Retinal pigment epithelial cell (primary cell): ENCODE data around the gene CLEC7A.

Experiments used
- DNase-seq: peaks from one replicate; pipeline ENCODE4 v3.0.0-alpha.2; 2010; ENCODE audit warnings: low read depth
- H3K4me3 ChIP-seq: 2 replicates; pipeline ENCODE4 v1.5.1; 2011; ENCODE audit warnings: mild to moderate bottlenecking, low read length, control low read depth, moderate library complexity
- TF ChIP-seq, protein P1 (sequence below): conservative IDR thresholded peaks from 2 replicates; pipeline ENCODE4 v1.5.1; 2011; ENCODE audit warnings: low read depth, low read length, control low read depth, inconsistent platforms

The CLEC7A gene

GRCh38 chr12:10084733-10085132 is 45.3 kb downstream of the CLEC7A start:
- TF ChIP-seq, protein P1, sequence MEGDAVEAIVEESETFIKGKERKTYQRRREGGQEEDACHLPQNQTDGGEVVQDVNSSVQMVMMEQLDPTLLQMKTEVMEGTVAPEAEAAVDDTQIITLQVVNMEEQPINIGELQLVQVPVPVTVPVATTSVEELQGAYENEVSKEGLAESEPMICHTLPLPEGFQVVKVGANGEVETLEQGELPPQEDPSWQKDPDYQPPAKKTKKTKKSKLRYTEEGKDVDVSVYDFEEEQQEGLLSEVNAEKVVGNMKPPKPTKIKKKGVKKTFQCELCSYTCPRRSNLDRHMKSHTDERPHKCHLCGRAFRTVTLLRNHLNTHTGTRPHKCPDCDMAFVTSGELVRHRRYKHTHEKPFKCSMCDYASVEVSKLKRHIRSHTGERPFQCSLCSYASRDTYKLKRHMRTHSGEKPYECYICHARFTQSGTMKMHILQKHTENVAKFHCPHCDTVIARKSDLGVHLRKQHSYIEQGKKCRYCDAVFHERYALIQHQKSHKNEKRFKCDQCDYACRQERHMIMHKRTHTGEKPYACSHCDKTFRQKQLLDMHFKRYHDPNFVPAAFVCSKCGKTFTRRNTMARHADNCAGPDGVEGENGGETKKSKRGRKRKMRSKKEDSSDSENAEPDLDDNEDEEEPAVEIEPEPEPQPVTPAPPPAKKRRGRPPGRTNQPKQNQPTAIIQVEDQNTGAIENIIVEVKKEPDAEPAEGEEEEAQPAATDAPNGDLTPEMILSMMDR, result no peak
- no peak overlapping the region for H3K4me3 ChIP-seq
- DNase-seq, result no peak

- TF ChIP-seq, protein P1, result no peak
- DNase-seq, result no peak
- H3K4me3 ChIP-seq, result no peak overlapping the region
Observed at GRCh38 chr12:10082117-10082874, 47.7 kb downstream of the CLEC7A start.

- H3K4me3 ChIP-seq, result no peak overlapping the region
- TF ChIP-seq, protein P1, result no peak
- DNase-seq, result no peak
Observed at GRCh38 chr12:10075451-10075850, 54.5 kb downstream of the CLEC7A start.

GRCh38 chr12:10073261-10073660 is 56.7 kb downstream of the CLEC7A start:
- DNase-seq, result no peak
- TF ChIP-seq, protein P1, result no peak
- H3K4me3 ChIP-seq, result no peak overlapping the region

DNA sequence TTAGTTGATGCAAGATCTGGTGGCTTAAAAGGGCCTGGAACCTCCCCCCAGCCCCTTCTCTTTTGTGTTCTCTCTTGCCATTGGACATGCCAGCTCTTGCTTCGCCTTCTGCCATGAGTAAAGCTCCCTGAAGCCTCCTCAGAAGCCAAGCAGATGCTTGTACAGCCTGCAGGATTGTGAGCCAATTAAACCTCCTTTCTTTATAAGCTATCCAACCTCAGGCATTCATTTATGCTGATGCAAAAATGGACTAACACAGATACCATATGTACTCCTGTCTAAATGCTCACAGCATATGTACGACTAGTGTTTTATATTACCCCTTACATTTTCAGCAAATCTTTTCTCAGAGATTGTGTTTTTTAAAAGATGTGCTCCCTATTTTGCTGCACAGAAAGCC is 57.9 kb downstream of the CLEC7A start:
- TF ChIP-seq, protein P1, result no peak
- DNase-seq, result no peak
- H3K4me3 ChIP-seq, result no peak overlapping the region

- H3K4me3 ChIP-seq, result no peak overlapping the region
Observed at GRCh38 chr12:10070380-10070779, 59.6 kb downstream of the CLEC7A start.

More at GRCh38 chr12:10070380-10070779, 59.6 kb downstream of the CLEC7A start:
- no peak for DNase-seq
- TF ChIP-seq, protein P1, result no peak
